ENCODE data around the gene IFNAR1. TPM values are rescaled to one million over a fixed set of nuclear protein-coding genes. Genes with fewer than 3 reads are reported as not detected.
A peak's percentile ranks its signal among the peaks of the same experiment; 100 is the strongest.

The IFNAR1 gene
- total RNA-seq, 3 donors from 2014 or later (not counting 1 experiment from before 2014, with no cell fraction given), result 15.0 to 21.3 (median 19.3) TPM

- peak overlapping the region; percentile 16 for H3K27ac ChIP-seq (ENCODE audit: low read length)
- no peak overlapping the region for H3K4me3 Mint-ChIP-seq
- peak in 1 of 2 donors; percentile 78 for DNase-seq
- H3K27ac Mint-ChIP-seq, result no peak overlapping the region
- no peaks in the 10 kb centered on the region for H3K36me3 ChIP-seq (ENCODE audit: control insufficient read depth, insufficient read depth, low read length)
- TF ChIP-seq, protein P1, sequence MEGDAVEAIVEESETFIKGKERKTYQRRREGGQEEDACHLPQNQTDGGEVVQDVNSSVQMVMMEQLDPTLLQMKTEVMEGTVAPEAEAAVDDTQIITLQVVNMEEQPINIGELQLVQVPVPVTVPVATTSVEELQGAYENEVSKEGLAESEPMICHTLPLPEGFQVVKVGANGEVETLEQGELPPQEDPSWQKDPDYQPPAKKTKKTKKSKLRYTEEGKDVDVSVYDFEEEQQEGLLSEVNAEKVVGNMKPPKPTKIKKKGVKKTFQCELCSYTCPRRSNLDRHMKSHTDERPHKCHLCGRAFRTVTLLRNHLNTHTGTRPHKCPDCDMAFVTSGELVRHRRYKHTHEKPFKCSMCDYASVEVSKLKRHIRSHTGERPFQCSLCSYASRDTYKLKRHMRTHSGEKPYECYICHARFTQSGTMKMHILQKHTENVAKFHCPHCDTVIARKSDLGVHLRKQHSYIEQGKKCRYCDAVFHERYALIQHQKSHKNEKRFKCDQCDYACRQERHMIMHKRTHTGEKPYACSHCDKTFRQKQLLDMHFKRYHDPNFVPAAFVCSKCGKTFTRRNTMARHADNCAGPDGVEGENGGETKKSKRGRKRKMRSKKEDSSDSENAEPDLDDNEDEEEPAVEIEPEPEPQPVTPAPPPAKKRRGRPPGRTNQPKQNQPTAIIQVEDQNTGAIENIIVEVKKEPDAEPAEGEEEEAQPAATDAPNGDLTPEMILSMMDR (IDR thresholded peaks at IDR 0.05), result peak; percentile 52
- H3K27me3 ChIP-seq (ENCODE audit: control insufficient read depth, insufficient read depth, low read length), result peaks cover 31% of the 10 kb centered on the region
- 14% methylated on average over 4 of the region's 4 CpGs for WGBS (ENCODE audit: insufficient coverage)
- no peaks in the 10 kb centered on the region for H3K9me3 Mint-ChIP-seq
- peak in 2 of 3 donors; percentile 71 to 78 for ATAC-seq
- peaks cover 23% of the 10 kb centered on the region for H3K4me1 ChIP-seq (ENCODE audit: control insufficient read depth, insufficient read depth, low read length)
- intact Hi-C loops (cut with micrococcal nuclease), result loop anchor here (2.0 kb wide), 1 partner anchor 50 kb away; the partner anchor contains the start of gene IFNAR1
- H3K27me3 Mint-ChIP-seq (ENCODE audit: low read depth in 2 of 2), result peaks cover 56 to 67% of the 10 kb centered on the region in 2 donors
- no peak overlapping the region for H3K4me3 ChIP-seq (ENCODE audit: low read length)
- no peaks in the 10 kb centered on the region for H3K9me3 ChIP-seq (ENCODE audit: control insufficient read depth, insufficient read depth, low read length)
- peaks cover 7 to 8% of the 10 kb centered on the region in 2 donors for H3K4me1 Mint-ChIP-seq
- H3K36me3 Mint-ChIP-seq, result no peaks in the 10 kb centered on the region
Observed at GRCh38 chr21:33374450-33375096, 49.8 kb downstream of the IFNAR1 start.

DNA sequence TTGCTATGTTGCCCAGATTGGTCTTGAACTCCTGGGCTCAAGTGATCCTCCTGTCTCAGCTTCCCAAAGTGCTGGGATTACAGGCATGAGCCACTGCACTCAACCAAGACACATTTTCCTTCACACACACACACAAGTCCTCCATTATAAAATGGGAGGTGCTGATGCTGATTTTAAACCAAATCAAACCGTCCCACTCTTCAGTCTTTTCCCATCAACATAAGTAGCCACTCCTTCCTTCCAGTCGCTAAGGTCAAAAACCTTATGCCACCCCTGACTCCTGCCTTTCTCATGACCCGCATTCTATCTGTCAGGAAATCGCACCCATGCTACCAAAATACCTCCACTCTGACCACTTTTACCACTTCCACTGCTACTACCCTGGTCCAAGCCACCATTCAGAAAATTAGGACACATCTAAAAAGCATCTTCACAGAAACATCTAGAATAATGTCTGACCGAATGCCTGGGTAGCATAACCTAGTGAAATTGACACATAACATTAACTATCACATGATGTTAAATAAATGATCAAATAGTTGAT, 50.4 kb downstream of the IFNAR1 start:
- H3K27ac ChIP-seq (ENCODE audit: low read length), result peak overlapping the region; percentile 8
- no peak overlapping the region for H3K4me3 ChIP-seq (ENCODE audit: low read length)
- peaks cover 32% of the 10 kb centered on the region for H3K27me3 ChIP-seq (ENCODE audit: control insufficient read depth, insufficient read depth, low read length)
- no peak for DNase-seq
- peaks cover 29% of the 10 kb centered on the region for H3K4me1 ChIP-seq (ENCODE audit: control insufficient read depth, insufficient read depth, low read length)
- TF ChIP-seq, protein P1 (IDR thresholded peaks at IDR 0.05), result no peak
- WGBS (ENCODE audit: insufficient coverage), result 7% methylated on average over 4 of the region's 5 CpGs
- Mint-ChIP-seq H3K4me1 (peaks cover 11 to 12% of the 10 kb centered on the region in 2 donors), H3K9me3 (no peaks in the 10 kb centered on the region), H3K4me3 (peak overlapping the region; percentile 1), H3K27ac (peak overlapping the region in 1 of 2 donors; percentile 7), H3K27me3 (ENCODE audit: low read depth in 2 of 2) (peaks cover 54 to 61% of the 10 kb centered on the region in 2 donors), H3K36me3 (no peaks in the 10 kb centered on the region)
- intact Hi-C loops (cut with micrococcal nuclease), result loop anchor here (2.0 kb wide), 1 partner anchor 50 kb away; the partner anchor contains the start of gene IFNAR1
- ATAC-seq, result peak in 2 of 3 donors; percentile 31 to 48
- no peaks in the 10 kb centered on the region for H3K36me3 ChIP-seq (ENCODE audit: control insufficient read depth, insufficient read depth, low read length)
- H3K9me3 ChIP-seq (ENCODE audit: control insufficient read depth, insufficient read depth, low read length), result no peaks in the 10 kb centered on the region

DNA sequence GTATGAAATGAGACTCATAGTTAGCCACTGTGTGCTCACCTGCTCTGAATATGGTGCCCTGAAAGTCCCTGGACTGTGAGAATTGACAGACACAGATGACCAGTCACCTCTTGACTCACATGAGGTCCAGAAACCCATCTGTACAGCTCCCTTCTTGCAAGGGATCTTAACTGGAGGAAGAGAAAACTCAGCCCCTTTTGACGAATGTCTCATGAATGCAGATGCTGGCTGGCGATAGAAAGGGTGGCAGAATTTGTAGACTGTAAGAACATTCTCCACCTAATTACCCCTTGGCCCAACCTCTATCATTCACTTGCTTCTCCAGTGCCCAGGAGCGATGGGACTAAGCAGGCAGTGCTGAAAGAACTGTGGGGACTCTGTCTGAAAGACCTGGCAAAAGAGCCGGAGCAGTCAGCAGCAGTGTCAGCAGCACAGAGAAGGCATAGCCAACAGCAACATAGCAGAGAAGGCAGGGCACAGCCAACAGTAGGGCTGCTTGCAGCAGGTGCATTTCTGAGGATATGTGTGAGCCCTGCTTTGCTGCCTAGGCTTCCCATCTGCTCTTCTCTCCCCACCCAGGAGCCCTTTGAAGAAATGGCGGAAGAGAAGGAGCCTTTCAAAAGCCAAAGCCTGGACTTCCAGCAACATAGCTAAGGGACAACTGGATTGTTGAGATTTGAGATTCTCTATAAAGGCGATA, 52.6 kb downstream of the IFNAR1 start:
- Histone ChIP-seq H3K4me3 (ENCODE audit: low read length) (no peak overlapping the region), H3K27ac (ENCODE audit: low read length) (no peak overlapping the region), H3K9me3 (ENCODE audit: control insufficient read depth, insufficient read depth, low read length) (no peaks in the 10 kb centered on the region), H3K4me1 (ENCODE audit: control insufficient read depth, insufficient read depth, low read length) (peaks cover 49% of the 10 kb centered on the region), H3K27me3 (ENCODE audit: control insufficient read depth, insufficient read depth, low read length) (peaks cover 44% of the 10 kb centered on the region), H3K36me3 (ENCODE audit: control insufficient read depth, insufficient read depth, low read length) (no peaks in the 10 kb centered on the region)
- no peak for ATAC-seq
- 89% methylated on average over 5 of the region's 6 CpGs for WGBS (ENCODE audit: insufficient coverage)
- H3K27ac Mint-ChIP-seq, result no peak overlapping the region
- no peaks in the 10 kb centered on the region for H3K9me3 Mint-ChIP-seq
- no peak overlapping the region for H3K4me3 Mint-ChIP-seq
- TF ChIP-seq, protein P1 (IDR thresholded peaks at IDR 0.05), result no peak
- intact Hi-C loops (cut with micrococcal nuclease), result no loop called here
- peaks cover 50 to 54% of the 10 kb centered on the region in 2 donors for H3K27me3 Mint-ChIP-seq (ENCODE audit: low read depth in 2 of 2)
- no peaks in the 10 kb centered on the region for H3K36me3 Mint-ChIP-seq
- DNase-seq, result no peak
- H3K4me1 Mint-ChIP-seq, result peaks cover 29 to 31% of the 10 kb centered on the region in 2 donors
